ENCODE measurements around the gene MYOCD. TPM values are rescaled to one million over a fixed set of nuclear protein-coding genes. Genes with fewer than 3 reads are reported as not detected.

Gene MYOCD
- total and polyA plus RNA-seq, 4 donors: 0.73 to 6.1 (median 3.1) TPM

DNA sequence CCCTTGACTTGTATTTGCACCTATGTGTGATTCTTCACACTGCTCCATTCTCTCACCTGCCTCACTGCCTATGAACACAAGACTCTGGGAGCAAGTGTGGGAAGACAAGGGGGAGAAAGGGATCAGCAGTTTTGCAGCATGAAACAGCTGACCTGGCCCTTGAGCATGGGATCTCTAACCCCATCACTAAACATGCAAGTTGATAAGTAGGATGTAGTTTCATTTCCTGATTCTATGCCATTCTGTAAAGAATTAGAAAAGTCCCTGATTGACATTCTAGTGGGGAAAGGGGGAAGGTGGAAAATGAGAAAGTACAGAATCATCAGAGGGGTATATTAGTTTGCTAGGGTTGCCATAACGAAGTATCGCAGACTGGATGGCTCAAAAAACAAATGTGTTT is 25.3 kb upstream of the MYOCD start:
- H3K9me3 ChIP-seq (ENCODE audit: control insufficient read depth in 4 of 4, insufficient read depth in 3 of 4, low read length in 3 of 4): no peaks in the 10 kb centered on the region
- ATAC-seq (ENCODE audit: insufficient read depth, low FRiP score): no peak
- no peak for DNase-seq
- H3K4me1 ChIP-seq (ENCODE audit: control insufficient read depth in 5 of 5, insufficient read depth in 5 of 5, low read length in 5 of 5): peaks cover 0 to 24% (median 4%) of the 10 kb centered on the region in 5 donors
- H3K27me3 ChIP-seq (ENCODE audit: control insufficient read depth in 3 of 3, insufficient read depth in 3 of 3, low read length in 2 of 3): peaks cover 0 to 4% (median 0%) of the 10 kb centered on the region in 3 donors
- H3K4me3 ChIP-seq: no peak overlapping the region
- WGBS, 2 donors: 94 to 97% methylated on average over 2 of the region's 2 CpGs
- no peak overlapping the region for H3K9ac ChIP-seq (ENCODE audit: insufficient read depth in 1 of 2, low read length in 2 of 2)
- no peaks in the 10 kb centered on the region for H3K36me3 ChIP-seq (ENCODE audit: control insufficient read depth in 4 of 4, insufficient read depth in 4 of 4, low read length in 4 of 4)
- H3K27ac ChIP-seq (ENCODE audit: low read depth in 1 of 2, low read length in 1 of 2): no peak overlapping the region
- TF ChIP-seq, protein P1, sequence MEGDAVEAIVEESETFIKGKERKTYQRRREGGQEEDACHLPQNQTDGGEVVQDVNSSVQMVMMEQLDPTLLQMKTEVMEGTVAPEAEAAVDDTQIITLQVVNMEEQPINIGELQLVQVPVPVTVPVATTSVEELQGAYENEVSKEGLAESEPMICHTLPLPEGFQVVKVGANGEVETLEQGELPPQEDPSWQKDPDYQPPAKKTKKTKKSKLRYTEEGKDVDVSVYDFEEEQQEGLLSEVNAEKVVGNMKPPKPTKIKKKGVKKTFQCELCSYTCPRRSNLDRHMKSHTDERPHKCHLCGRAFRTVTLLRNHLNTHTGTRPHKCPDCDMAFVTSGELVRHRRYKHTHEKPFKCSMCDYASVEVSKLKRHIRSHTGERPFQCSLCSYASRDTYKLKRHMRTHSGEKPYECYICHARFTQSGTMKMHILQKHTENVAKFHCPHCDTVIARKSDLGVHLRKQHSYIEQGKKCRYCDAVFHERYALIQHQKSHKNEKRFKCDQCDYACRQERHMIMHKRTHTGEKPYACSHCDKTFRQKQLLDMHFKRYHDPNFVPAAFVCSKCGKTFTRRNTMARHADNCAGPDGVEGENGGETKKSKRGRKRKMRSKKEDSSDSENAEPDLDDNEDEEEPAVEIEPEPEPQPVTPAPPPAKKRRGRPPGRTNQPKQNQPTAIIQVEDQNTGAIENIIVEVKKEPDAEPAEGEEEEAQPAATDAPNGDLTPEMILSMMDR (IDR thresholded peaks at IDR 0.05; ENCODE audit: control extremely low read depth, extremely low read depth): no peak

DNA sequence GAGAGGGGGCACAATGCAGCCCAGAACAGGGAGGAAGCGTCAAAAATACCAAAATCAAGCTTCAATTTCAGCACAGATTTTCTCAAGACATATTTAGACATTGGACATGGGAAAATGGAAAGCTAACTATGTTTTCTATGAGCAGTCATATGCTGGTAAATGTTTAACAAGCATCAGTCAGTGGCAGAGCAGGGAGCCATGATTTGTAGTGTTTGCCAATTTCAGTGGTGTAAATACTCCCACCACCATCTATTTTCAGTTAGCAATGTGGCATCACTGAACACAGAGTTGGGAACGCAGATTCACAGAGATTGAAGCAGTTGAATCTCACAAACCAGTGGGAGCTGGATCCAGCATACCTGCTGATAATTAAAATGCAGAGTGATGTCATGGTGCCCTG is 24.6 kb upstream of the MYOCD start:
- no peak overlapping the region for H3K27ac ChIP-seq (ENCODE audit: low read depth in 1 of 2, low read length in 1 of 2)
- no peak for DNase-seq

DNA sequence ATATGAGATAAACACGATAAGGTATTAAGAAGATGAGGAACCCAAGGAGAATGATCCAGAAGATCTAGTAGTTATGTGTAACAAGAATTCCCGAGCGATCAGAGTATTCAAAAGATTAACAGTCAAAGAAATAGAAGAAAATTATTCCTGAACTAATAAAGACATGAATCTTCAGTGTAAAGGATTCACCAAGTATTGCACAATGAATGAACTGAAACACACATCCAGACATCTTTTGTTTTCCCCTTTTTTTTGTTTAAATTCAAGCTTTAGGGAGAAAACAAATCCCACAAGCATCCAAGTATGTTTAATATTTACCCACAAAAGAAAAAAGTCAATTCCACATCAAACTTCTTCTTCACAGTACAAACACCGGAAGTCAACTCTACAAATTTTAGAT is 23.7 kb upstream of the MYOCD start:
- H3K36me3 ChIP-seq (ENCODE audit: control insufficient read depth in 4 of 4, insufficient read depth in 4 of 4, low read length in 4 of 4): no peaks in the 10 kb centered on the region
- peaks cover 0 to 26% (median 4%) of the 10 kb centered on the region in 5 donors for H3K4me1 ChIP-seq (ENCODE audit: control insufficient read depth in 5 of 5, insufficient read depth in 5 of 5, low read length in 5 of 5)
- WGBS, 2 donors: 71 to 73% methylated on average over 4 of the region's 4 CpGs
- DNase-seq: no peak
- no peaks in the 10 kb centered on the region for H3K9me3 ChIP-seq (ENCODE audit: control insufficient read depth in 4 of 4, insufficient read depth in 3 of 4, low read length in 3 of 4)
- no peaks in the 10 kb centered on the region for H3K27me3 ChIP-seq (ENCODE audit: control insufficient read depth in 3 of 3, insufficient read depth in 3 of 3, low read length in 2 of 3)
- no peak overlapping the region for H3K9ac ChIP-seq (ENCODE audit: insufficient read depth in 1 of 2, low read length in 2 of 2)
- no peak for ATAC-seq (ENCODE audit: insufficient read depth, low FRiP score)
- no peak overlapping the region for H3K4me3 ChIP-seq
- TF ChIP-seq, protein P1 (IDR thresholded peaks at IDR 0.05; ENCODE audit: control extremely low read depth, extremely low read depth): no peak
- H3K27ac ChIP-seq (ENCODE audit: low read depth in 1 of 2, low read length in 1 of 2): no peak overlapping the region

More for the DNA sequence above, 24.6 kb upstream of the MYOCD start:
- Histone ChIP-seq H3K4me3 (no peak overlapping the region), H3K9me3 (ENCODE audit: control insufficient read depth in 4 of 4, insufficient read depth in 3 of 4, low read length in 3 of 4) (no peaks in the 10 kb centered on the region), H3K36me3 (ENCODE audit: control insufficient read depth in 4 of 4, insufficient read depth in 4 of 4, low read length in 4 of 4) (no peaks in the 10 kb centered on the region), H3K4me1 (ENCODE audit: control insufficient read depth in 5 of 5, insufficient read depth in 5 of 5, low read length in 5 of 5) (peaks cover 0 to 24% (median 4%) of the 10 kb centered on the region in 5 donors), H3K9ac (ENCODE audit: insufficient read depth in 1 of 2, low read length in 2 of 2) (no peak overlapping the region), H3K27me3 (ENCODE audit: control insufficient read depth in 3 of 3, insufficient read depth in 3 of 3, low read length in 2 of 3) (peaks cover 0 to under 1% (median 0%) of the 10 kb centered on the region in 3 donors)
- TF ChIP-seq, protein P1 (IDR thresholded peaks at IDR 0.05; ENCODE audit: control extremely low read depth, extremely low read depth): no peak
- 80 to 90% methylated on average over 2 of the region's 2 CpGs for WGBS, 2 donors
- no peak for ATAC-seq (ENCODE audit: insufficient read depth, low FRiP score)

DNA sequence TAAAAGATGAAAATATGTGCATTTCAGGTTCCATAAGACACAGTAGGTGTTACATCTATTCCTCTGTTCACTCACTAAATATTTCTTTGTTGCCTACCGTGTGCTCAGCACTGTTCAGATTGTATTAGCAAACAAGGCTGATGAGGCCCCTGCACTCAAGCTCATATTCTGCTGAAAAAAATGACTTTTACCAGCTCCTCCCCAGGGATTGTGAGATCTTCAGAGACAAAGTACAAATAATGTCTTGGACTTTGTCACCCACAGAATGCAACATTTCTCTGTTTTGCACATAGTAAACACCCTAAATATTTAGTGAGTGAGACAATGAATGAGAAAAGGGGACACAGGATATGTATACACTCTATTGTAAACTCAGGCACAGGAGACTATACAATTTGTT is 21.9 kb upstream of the MYOCD start:
- no peak overlapping the region for H3K9ac ChIP-seq (ENCODE audit: insufficient read depth in 1 of 2, low read length in 2 of 2)
- TF ChIP-seq, protein P1 (IDR thresholded peaks at IDR 0.05; ENCODE audit: control extremely low read depth, extremely low read depth): no peak
- DNase-seq (no peak), ATAC-seq (ENCODE audit: insufficient read depth, low FRiP score) (no peak)
- no peak overlapping the region for H3K4me3 ChIP-seq
- peaks cover 0 to 31% (median 4%) of the 10 kb centered on the region in 5 donors for H3K4me1 ChIP-seq (ENCODE audit: control insufficient read depth in 5 of 5, insufficient read depth in 5 of 5, low read length in 5 of 5)
- 68 to 76% methylated on average over 1 of the region's 1 CpG for WGBS, 2 donors
- H3K27ac ChIP-seq (ENCODE audit: low read depth in 1 of 2, low read length in 1 of 2): no peak overlapping the region
- no peaks in the 10 kb centered on the region for H3K9me3 ChIP-seq (ENCODE audit: control insufficient read depth in 4 of 4, insufficient read depth in 3 of 4, low read length in 3 of 4)
- H3K36me3 ChIP-seq (ENCODE audit: control insufficient read depth in 4 of 4, insufficient read depth in 4 of 4, low read length in 4 of 4): no peaks in the 10 kb centered on the region
- H3K27me3 ChIP-seq (ENCODE audit: control insufficient read depth in 3 of 3, insufficient read depth in 3 of 3, low read length in 2 of 3): peaks cover 0 to 2% (median 0%) of the 10 kb centered on the region in 3 donors
